ENCODE data around the gene RPL11. TPM values are rescaled to one million over a fixed set of nuclear protein-coding genes. Genes with fewer than 3 reads are reported as not detected.
A peak's percentile ranks its signal among the peaks of the same experiment; 100 is the strongest.

Gene RPL11
- total and polyA plus RNA-seq, 12 donors: 577 to 2,166 (median 635) TPM

- Histone ChIP-seq H3K4me3 (no peak overlapping the region), H3K4me1 (no peaks in the 10 kb centered on the region), H3K27ac (no peak overlapping the region), H3K36me3 (no peaks in the 10 kb centered on the region), H3K9me3 (no peaks in the 10 kb centered on the region), H3K27me3 (peaks cover 0 to under 1% (median 0%) of the 10 kb centered on the region in 7 donors)
- intact Hi-C loops (cut with DNase I): no loop called here
- DNase-seq (no peak), ATAC-seq (no peak)
- TF ChIP-seq, protein P1, sequence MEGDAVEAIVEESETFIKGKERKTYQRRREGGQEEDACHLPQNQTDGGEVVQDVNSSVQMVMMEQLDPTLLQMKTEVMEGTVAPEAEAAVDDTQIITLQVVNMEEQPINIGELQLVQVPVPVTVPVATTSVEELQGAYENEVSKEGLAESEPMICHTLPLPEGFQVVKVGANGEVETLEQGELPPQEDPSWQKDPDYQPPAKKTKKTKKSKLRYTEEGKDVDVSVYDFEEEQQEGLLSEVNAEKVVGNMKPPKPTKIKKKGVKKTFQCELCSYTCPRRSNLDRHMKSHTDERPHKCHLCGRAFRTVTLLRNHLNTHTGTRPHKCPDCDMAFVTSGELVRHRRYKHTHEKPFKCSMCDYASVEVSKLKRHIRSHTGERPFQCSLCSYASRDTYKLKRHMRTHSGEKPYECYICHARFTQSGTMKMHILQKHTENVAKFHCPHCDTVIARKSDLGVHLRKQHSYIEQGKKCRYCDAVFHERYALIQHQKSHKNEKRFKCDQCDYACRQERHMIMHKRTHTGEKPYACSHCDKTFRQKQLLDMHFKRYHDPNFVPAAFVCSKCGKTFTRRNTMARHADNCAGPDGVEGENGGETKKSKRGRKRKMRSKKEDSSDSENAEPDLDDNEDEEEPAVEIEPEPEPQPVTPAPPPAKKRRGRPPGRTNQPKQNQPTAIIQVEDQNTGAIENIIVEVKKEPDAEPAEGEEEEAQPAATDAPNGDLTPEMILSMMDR (IDR thresholded peaks at IDR 0.05): no peak
- 81 to 93% methylated on average over 4 of the region's 4 CpGs for WGBS, 2 donors
These were observed 29.7 kb upstream of the RPL11 start for GRCh38 chr1:23661887-23662286.

- 67% methylated on average over 11 of the region's 11 CpGs for WGBS, 2 donors
These were observed 26.5 kb upstream of the RPL11 start for GRCh38 chr1:23664837-23665795.

DNA sequence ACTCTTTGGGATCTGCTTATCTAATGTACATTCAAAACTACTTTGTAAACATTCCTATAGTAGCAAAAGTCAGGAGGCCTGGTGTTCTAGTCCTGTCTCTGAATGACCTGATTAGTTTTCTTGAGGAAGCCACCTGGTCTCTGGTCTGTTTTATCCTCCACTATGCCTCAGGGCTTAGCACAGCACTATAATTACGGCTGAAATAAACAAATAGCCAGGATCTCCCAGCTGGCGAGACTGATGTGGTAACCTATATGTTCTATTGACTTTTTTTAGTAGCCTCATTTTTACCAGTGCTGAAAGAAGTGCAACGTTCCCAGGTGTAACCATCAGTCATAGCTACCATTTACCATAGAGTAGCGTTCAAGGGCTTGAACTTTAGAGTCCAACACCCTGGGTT lies 24.2 kb upstream of the RPL11 start:
- Histone ChIP-seq H3K4me3 (no peak overlapping the region), H3K27me3 (no peaks in the 10 kb centered on the region), H3K36me3 (no peaks in the 10 kb centered on the region), H3K9me3 (no peaks in the 10 kb centered on the region), H3K4me1 (no peaks in the 10 kb centered on the region), H3K27ac (no peak overlapping the region)
- 78 to 82% methylated on average over 4 of the region's 4 CpGs for WGBS, 2 donors
- TF ChIP-seq, protein P1 (IDR thresholded peaks at IDR 0.05): no peak
- DNase-seq: no peak
- ATAC-seq: no peak
- intact Hi-C loops (cut with DNase I): no loop called here

More at GRCh38 chr1:23664837-23665795, 26.5 kb upstream of the RPL11 start:
- Histone ChIP-seq H3K27me3 (no peaks in the 10 kb centered on the region), H3K27ac (no peak overlapping the region), H3K36me3 (no peaks in the 10 kb centered on the region), H3K4me3 (no peak overlapping the region), H3K4me1 (no peaks in the 10 kb centered on the region), H3K9me3 (no peaks in the 10 kb centered on the region)
- no peak for DNase-seq
- no peak for ATAC-seq
- TF ChIP-seq, protein P1 (IDR thresholded peaks at IDR 0.05): peak in 7 of 9 donors; percentile 26 to 52 (median 32)
- intact Hi-C loops (cut with DNase I): no loop called here

- no peaks in the 10 kb centered on the region for H3K9me3 ChIP-seq
- no peak overlapping the region for H3K4me3 ChIP-seq
- no peak overlapping the region for H3K27ac ChIP-seq
- 80 to 82% methylated on average over 2 of the region's 2 CpGs for WGBS, 2 donors
- DNase-seq (no peak), ATAC-seq (no peak)
- TF ChIP-seq, protein P1 (IDR thresholded peaks at IDR 0.05): no peak
- no peaks in the 10 kb centered on the region for H3K36me3 ChIP-seq
- H3K4me1 ChIP-seq: no peaks in the 10 kb centered on the region
- H3K27me3 ChIP-seq: no peaks in the 10 kb centered on the region
- intact Hi-C loops (cut with DNase I): no loop called here
These were observed 20.9 kb upstream of the RPL11 start for GRCh38 chr1:23670709-23671108.

Measured in heart right ventricle (tissue), 16 donors.